ENCODE data around the gene GTF2F2.

- TF ChIP-seq CTCF (IDR thresholded peaks at IDR 0.05 in 8 of 11, conservative IDR thresholded peaks at IDR 0.05 in 3 of 11) = no peak
- no peak for TF ChIP-seq POLR2AphosphoS5 (IDR thresholded peaks at IDR 0.05)
- TF ChIP-seq POLR2A (IDR thresholded peaks at IDR 0.05) = no peak
Observed at GRCh38 chr13:45298206-45298505, 177.8 kb downstream of the GTF2F2 start.

All from spleen (tissue), 7 donors.